HG03520 (cell line): ENCODE data around the gene ABCA5.

Experiments used
- ATAC-seq: cut with Tn5 transposase; IDR thresholded peaks from one replicate; pipeline ENCODE4 v1.9.1; 2021; ENCODE audit warnings: mild to moderate bottlenecking, moderate library complexity; ENCODE audit not compliant: unreplicated experiment

ABCA5 gene

DNA sequence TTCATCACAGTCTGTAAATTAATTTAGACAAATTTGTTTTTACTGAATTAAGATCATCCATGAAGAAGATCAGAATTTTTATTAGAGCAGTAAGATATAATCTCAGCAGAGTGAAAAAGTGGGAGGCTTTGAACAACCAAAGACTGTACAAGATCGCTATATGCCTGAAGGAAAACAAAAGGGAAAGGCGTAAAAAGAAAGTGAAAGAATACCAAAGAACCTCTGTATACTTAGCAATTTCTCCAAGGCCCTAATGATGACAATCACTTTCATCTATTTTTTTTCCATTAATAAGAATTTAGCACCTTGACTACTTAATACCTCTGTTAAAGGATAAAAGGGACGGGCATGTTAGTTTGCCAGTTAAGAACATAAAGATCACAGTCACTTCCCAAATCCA, 59.7 kb downstream of the ABCA5 start:
- ATAC-seq, result no peak

- no peak for ATAC-seq
These were observed 61.1 kb downstream of the ABCA5 start for GRCh38 chr17:69265873-69266272.

DNA sequence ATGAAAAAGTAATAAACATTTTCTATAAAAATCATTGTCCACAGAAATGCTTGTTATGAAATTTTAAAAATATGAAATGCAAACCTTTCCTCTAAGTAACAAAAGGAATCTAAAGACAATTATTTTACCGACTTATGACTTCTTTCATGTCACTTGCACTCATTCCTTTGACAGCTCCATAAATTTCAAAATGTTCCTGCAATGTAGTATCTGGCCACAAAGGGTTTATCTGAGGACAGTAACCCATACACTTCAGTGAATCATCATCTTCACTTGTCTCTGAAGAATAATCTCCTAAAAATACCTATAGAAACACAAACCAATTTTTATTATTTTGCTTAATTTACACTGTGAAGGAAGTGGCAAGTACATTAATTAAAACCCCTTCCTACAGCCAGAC, 72.7 kb downstream of the ABCA5 start:
- ATAC-seq, result no peak

DNA sequence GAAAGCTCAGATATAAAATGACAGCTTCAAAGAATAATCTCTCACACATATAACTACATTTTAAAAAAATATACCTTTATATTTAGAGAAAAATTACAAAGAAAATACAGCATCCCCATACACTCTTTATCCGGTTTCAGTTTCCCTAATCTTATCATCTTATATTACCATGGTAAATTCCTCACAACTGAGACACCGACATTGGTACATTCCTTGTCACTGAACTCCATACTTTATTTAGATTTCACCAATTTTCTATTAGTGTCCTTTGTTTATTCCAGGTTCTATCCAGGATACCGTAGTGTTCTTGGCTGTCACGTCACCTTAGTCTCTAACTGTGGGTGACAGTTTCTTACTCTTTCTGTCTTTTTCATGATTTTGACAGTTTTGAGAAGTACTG, 76.3 kb downstream of the ABCA5 start:
- no peak for ATAC-seq

DNA sequence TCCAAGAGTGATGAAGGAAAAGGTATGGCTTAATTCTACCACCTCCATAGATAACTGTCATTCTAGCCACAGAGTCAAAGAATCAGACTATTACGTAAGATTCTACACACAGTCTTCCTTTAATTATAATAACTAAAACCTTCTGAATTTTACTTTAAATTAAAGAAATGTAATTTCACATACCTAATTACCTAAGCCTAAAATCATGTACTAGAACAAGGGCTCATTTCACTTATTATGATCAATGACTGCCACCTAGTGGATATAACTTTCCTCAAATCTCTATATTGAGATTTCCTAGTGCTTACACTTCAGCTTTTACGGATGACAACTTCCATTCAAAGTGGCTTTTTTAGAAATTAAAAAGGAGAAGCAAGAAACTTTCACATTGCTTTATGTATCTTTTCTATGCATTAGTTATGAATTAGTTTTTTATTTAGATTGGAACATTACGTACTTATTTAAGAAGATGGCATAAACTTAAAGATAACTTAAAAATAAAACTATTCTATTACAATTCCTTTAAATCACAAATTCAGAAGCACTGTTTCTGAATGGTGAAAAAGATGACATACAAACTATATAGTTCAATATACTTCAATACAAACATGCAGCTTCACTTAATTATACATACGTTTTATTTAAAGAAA, 80.1 kb downstream of the ABCA5 start:
- no peak for ATAC-seq

- ATAC-seq, result no peak
These were observed 80.7 kb downstream of the ABCA5 start for GRCh38 chr17:69246202-69246601.

DNA sequence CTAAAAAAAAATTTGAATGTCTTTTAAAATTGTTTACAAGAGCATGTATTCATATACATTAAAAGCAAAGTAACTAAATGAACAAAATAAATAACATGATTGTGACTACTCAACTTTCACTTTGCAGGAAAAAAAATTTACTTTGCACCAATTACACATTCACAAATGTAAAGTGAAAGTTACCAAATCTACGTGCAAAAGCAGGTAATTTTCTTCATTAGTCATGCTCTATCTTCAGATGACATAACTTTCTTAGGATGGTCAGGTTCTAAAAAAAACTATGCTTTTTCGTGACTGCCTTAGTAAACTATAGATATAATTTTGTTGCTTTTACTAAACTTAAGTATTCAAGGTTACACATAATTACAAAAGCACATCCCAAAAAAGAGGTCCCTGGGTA, 81.3 kb downstream of the ABCA5 start:
- ATAC-seq, result no peak

DNA sequence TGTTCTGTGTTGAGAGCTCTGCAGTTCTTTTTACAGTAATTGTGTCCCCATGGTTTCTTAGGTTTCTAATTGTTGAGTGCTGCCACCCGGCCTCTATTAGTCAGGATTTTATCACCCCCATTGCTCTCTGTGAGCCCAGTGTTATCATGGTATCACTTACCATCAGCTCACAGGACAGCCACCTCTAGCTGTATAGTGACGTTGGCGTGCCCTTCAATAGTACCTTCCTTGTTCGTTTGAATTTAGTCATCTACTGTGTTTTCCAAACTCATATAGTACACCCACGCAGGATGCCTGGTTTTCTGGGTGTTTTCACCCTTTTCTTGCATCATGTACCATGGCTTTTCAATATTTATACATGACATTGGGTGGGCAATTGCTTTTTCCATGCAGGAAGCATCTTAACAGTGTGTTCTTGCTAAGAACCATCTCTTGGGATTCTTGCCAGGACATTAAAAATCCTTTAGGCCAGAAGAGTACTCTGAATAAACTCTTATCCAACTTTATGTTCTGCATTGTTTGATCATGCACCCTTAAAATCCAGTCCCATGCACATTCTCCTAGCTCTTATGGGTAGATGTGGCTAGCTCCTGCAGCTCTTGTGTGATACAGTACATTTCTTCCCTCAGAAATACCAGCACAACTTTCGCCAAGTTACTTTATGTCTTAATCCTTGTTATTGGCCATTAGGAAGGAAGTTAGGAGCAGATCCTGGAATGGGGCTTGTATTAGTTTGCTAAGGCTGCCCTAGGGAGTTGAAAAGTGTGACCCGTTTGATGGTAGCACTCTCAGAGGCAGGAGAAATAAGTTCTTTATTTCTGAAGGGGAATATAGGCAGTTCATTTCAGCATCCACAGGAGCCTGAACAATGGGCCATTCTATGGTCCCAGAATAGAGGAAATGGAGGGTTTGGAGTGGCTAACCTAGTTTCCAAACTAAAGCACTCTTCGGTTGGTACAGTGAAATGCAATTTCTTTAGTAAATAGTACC, 87.0 kb downstream of the ABCA5 start:
- ATAC-seq, result no peak

- no peak for ATAC-seq
These were observed 90.0 kb downstream of the ABCA5 start for GRCh38 chr17:69236946-69237345.

DNA sequence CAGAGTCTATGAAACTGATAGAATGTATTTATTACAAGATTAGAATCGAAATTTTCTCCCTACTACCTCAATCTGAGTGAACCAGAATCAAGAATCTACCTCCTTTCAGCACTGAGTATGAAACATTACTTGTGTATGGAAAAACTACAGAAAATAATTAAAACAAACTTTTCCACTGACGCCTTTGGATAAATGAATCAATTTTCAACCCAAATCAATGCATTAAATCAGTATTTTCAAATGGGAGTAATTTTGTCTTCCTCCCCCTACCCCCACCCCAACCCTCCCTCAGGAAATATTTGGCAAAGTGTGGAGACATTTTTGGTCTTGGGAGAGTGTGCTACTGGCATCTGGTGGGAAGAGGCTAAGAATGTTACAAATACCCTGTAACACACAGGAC, 90.5 kb downstream of the ABCA5 start:
- no peak for ATAC-seq

DNA sequence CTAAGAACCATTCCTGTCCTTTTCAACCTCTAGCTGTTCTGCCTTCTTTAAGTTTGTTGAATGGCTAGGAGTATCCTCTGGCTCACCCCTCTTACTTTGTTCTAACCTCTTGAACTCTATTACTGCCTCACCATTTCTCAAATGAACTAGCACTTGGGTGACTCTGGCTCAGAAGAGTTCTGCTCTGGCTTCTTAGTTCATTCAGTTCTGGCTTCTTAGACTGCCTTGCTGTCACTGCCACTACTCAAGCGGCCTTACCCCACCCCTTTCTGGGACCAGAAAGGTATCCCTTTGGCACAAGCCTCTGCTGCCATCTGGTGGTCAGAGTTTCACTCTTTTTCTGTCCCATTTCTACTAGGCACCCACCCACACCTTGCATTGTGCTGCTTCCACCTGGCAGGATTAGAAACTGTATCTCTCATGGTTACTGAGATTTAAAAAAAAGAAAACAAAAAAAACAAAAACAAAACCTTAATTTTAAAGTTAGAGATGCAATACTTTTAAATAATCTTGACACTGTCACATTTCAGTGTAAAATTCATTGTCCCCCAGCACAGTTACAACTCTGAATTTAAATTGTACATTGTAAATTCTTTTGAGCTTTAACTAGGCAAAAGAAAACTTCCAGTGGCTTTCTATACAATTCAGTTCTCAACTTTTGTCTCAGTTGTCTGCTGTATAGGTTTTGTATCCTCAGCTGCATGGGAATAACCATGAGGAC, 91.4 kb downstream of the ABCA5 start:
- ATAC-seq, result peak; percentile 92

- ATAC-seq, result no peak
These were observed 94.3 kb downstream of the ABCA5 start for GRCh38 chr17:69232650-69233049.

GRCh38 chr17:69231521-69231920, 95.4 kb downstream of the ABCA5 start:
- ATAC-seq, result no peak

DNA sequence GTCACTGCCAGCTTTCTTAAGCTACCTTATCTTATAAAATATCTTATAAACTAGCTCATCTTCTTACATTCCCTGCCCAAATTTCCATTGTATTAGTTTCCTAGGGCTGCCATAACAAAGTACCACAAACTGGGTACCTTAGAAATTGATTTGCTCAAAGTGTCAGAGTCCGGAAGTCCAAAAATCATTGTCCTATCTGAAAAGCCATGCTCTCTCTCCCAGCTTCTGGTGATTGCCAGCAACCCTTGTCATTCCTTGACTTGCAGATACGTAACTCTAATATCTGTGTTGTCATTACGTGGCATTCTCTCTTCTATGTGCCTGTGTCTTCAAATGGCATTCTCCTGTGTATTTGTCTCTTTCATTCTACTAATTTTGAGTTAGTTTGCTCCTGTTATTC, 96.0 kb downstream of the ABCA5 start:
- no peak for ATAC-seq

DNA sequence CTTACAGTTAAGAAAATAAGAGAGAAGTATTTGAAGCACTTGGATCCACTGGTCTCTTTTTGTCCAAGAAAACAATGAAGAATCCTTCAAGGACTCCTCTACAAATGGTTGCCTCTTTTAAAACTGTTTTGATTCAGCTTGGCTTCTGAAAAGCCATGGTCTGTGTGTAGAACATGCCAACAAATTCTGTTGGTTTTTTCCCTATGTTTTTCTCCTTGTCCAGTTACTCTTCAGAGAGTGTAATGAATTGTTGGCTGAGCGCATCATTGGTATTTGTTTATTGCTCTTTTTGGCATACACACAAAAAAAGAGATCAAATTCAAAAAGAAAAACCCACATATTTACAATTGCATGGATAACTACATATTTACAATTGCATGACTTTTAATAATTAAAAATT, 98.4 kb downstream of the ABCA5 start, which contains the start of gene ABCA10:
TSS of gene ABCA10 (minus strand) at position 249 of the 400 bp plus-strand sequence. CDS start 3,466 bp downstream, outside the sequence.
- ATAC-seq, result no peak

DNA sequence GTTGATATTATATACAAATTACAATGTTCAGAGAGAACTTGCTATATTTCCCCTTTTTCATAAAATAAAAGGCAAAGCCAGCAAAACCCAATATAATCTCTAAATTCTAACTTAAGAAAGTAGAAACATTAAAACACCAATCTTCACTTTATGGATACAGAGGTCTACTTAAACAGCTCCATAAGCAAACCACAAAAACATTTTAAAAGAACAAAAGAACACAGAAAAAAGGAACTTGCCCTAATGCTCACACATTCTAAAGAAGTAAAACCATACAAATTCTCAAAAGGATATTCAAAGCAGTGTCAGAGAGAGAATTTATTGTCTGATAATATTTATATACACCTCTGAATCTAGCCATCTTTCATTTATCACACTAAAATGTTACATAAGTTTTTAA, 98.9 kb downstream of the ABCA5 start:
- no peak for ATAC-seq

GRCh38 chr17:69227541-69227940, 99.4 kb downstream of the ABCA5 start:
- ATAC-seq, result no peak

- peak; percentile 96 for ATAC-seq
These were observed 103.1 kb downstream of the ABCA5 start for GRCh38 chr17:69223809-69224208.

GRCh38 chr17:69222707-69223258, 104.2 kb downstream of the ABCA5 start:
- no peak for ATAC-seq

DNA sequence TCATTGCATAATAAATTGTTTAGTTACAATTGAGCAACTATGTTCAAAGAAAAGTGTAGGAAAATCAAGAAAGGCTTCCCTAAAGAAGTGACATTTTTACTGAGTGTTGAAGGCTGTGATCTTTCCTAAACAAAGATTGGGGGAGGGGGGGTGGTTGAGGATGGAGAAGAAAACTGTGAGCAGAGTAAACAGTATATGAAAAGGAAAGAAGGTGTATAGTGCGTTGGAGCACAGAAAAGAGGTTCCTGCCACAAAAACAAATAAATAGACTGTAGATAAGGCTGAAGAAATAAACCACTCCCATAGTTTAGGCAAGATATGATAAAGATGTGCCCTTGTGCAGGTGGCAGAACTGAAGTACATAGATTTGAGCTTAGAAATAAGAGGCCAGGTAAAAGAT, 106.8 kb downstream of the ABCA5 start:
- no peak for ATAC-seq

GRCh38 chr17:69218986-69219385, 107.9 kb downstream of the ABCA5 start:
- ATAC-seq, result no peak
